WTC11 (cell line): ENCODE results near the gene KCNT2. TPM values are rescaled to one million over a fixed set of nuclear protein-coding genes. Genes with fewer than 3 reads are reported as not detected.

Experiments
- ATAC-seq: fragments of 200-7000 bp; cut with Tn5 transposase; 2 replicates; pipeline ENCODE4 v1.10.0; 2021; ENCODE audit warnings: mild to moderate bottlenecking, moderate library complexity
- CTCF ChIA-PET: fragments of 300-600 bp; sonication (Branson Sonifier 250); formaldehyde crosslinking; loops from one replicate; lab custom pipeline; 2021; ENCODE audit warnings: antibody characterized with exemption; lab: Charles Lee
- POLR2A ChIA-PET: fragments of 350-600 bp; sonication (Branson Sonifier 250); formaldehyde crosslinking; loops from one replicate; lab custom pipeline; 2021; ENCODE audit warnings: antibody characterized with exemption; lab: Charles Lee
- DNase-seq: peaks from one replicate; pipeline ENCODE4 v3.0.0; 2021; ENCODE audit warnings: low spot score
- H3K27ac Mint-ChIP-seq: 2 replicates; pipeline ENCODE4 v1.8.0; 2021; ENCODE audit warnings: mixed read lengths
- H3K27me3 Mint-ChIP-seq: 2 replicates; pipeline ENCODE4 v1.8.0; 2021; ENCODE audit warnings: low read depth, mild to moderate bottlenecking, moderate library complexity, mixed read lengths
- H3K36me3 Mint-ChIP-seq: 2 replicates; pipeline ENCODE4 v1.8.0; 2021; ENCODE audit warnings: mixed read lengths
- H3K4me1 Mint-ChIP-seq: 2 replicates; pipeline ENCODE4 v1.8.0; 2022; ENCODE audit warnings: mixed read lengths
- H3K4me3 Mint-ChIP-seq: 2 replicates; pipeline ENCODE4 v1.8.0; 2021; ENCODE audit warnings: mild to moderate bottlenecking, moderate library complexity, mixed read lengths
- H3K9me3 Mint-ChIP-seq: 2 replicates; pipeline ENCODE4 v1.8.0; 2021; ENCODE audit warnings: mixed read lengths
- ATF2 ChIP-seq: sonication (generic); formaldehyde crosslinking; IDR thresholded peaks from 2 replicates; pipeline ENCODE4 v1.8.1; 2022; ENCODE audit warnings: low read depth, missing genetic modification reagents, borderline replicate concordance
- ATF3 ChIP-seq: sonication (generic); formaldehyde crosslinking; conservative IDR thresholded peaks from 2 replicates; pipeline ENCODE4 v1.8.1; 2022; ENCODE audit warnings: mild to moderate bottlenecking, missing genetic modification reagents
- CREB1 ChIP-seq: sonication (generic); formaldehyde crosslinking; IDR thresholded peaks from 2 replicates; pipeline ENCODE4 v1.8.0; 2023; ENCODE audit warnings: mild to moderate bottlenecking, missing genetic modification reagents
- ELF4 ChIP-seq: sonication (generic); formaldehyde crosslinking; IDR thresholded peaks from 2 replicates; pipeline ENCODE4 v1.8.1; 2022; ENCODE audit warnings: low read depth, mild to moderate bottlenecking, moderate library complexity, missing genetic modification reagents
- ETV6 ChIP-seq: sonication (generic); formaldehyde crosslinking; IDR thresholded peaks from 2 replicates; pipeline ENCODE4 v1.8.1; 2022; ENCODE audit warnings: mild to moderate bottlenecking, missing genetic modification reagents
- RORB ChIP-seq: fragments of 250-450 bp; sonication (Bioruptor Pico); IDR thresholded peaks from 2 replicates; pipeline ENCODE4 v1.9.0; 2021; ENCODE audit warnings: mild to moderate bottlenecking
- USF2 ChIP-seq: sonication (generic); formaldehyde crosslinking; IDR thresholded peaks from 2 replicates; pipeline ENCODE4 v1.8.1; 2023; ENCODE audit warnings: mild to moderate bottlenecking, missing genetic modification reagents, moderate library complexity
- ZNF121 ChIP-seq: sonication (generic); formaldehyde crosslinking; IDR thresholded peaks from 2 replicates; pipeline ENCODE4 v1.8.0; 2023; ENCODE audit warnings: missing genetic modification reagents
- ZNF138 ChIP-seq: sonication (generic); formaldehyde crosslinking; conservative IDR thresholded peaks from 2 replicates; pipeline ENCODE4 v1.8.1; 2022; ENCODE audit warnings: mild to moderate bottlenecking, moderate library complexity, missing genetic modification reagents
- ZNF281 ChIP-seq: sonication (generic); formaldehyde crosslinking; IDR thresholded peaks from 2 replicates; pipeline ENCODE4 v1.8.0; 2023; ENCODE audit warnings: mild to moderate bottlenecking, missing genetic modification reagents
- total RNA-seq: library from RNA; stranded (reverse); gene quantifications from 3 replicates; pipeline ENCODE4 v1.2.3, GENCODE V29; 2021
- TF ChIP-seq, protein P1 (sequence below): sonication (generic); formaldehyde crosslinking; IDR thresholded peaks from 2 replicates; pipeline ENCODE4 v1.8.1; 2022; ENCODE audit warnings: mild to moderate bottlenecking, missing genetic modification reagents, moderate library complexity, borderline replicate concordance
- TF ChIP-seq, protein P2 (sequence below): fragments of 250-450 bp; sonication (Bioruptor Pico); IDR thresholded peaks from 2 replicates; pipeline ENCODE4 v1.9.0; 2021; ENCODE audit warnings: mild to moderate bottlenecking, borderline replicate concordance
- TF ChIP-seq, protein P3 (sequence below): sonication (generic); formaldehyde crosslinking; conservative IDR thresholded peaks from 2 replicates; pipeline ENCODE4 v1.8.1; 2023; ENCODE audit warnings: mild to moderate bottlenecking, low read depth, missing genetic modification reagents, moderate library complexity
- TF ChIP-seq, protein P4 (sequence below): sonication (generic); formaldehyde crosslinking; IDR thresholded peaks from 2 replicates; pipeline ENCODE4 v1.8.0; 2023; ENCODE audit warnings: missing genetic modification reagents
- TF ChIP-seq, protein P5 (sequence below): fragments of 200-600 bp; IDR thresholded peaks from 2 replicates; pipeline ENCODE4 v1.8.0; 2022; ENCODE audit warnings: antibody characterized with exemption
- TF ChIP-seq, protein P6 (sequence below): fragments of 250-450 bp; sonication (Bioruptor Pico); IDR thresholded peaks from 2 replicates; pipeline ENCODE4 v1.9.0; 2021; ENCODE audit warnings: moderate library complexity, mild to moderate bottlenecking, inconsistent platforms, borderline replicate concordance

Gene KCNT2
- total RNA-seq, 1 experiment from 2014 or later = 11.6 TPM

- TF ChIP-seq RORB (no peak), ETV6 (CRISPR knock-in tag) (no peak)
- TF ChIP-seq, all 79 proteins: peak for 0
- H3K9me3 Mint-ChIP-seq = peaks cover 26% of the 10 kb centered on the region
- H3K4me3 Mint-ChIP-seq = no peak overlapping the region
- ChIA-PET CTCF (no interaction called here), POLR2A (interaction anchor here (1.0 kb wide), 1 partner anchor 20 kb away, joined by 3 read pairs; no protein-coding TSS in a partner anchor)
- no peaks in the 10 kb centered on the region for H3K27me3 Mint-ChIP-seq
- peaks cover 15% of the 10 kb centered on the region for H3K36me3 Mint-ChIP-seq
- peaks cover 4% of the 10 kb centered on the region for H3K4me1 Mint-ChIP-seq
- ATAC-seq (no peak), DNase-seq (no peak)
- H3K27ac Mint-ChIP-seq = no peak overlapping the region
These were observed 20.6 kb upstream of the KCNT2 start for GRCh38 chr1:196628838-196629237.

GRCh38 chr1:196623079-196623478 is 14.8 kb upstream of the KCNT2 start:
- DNase-seq (no peak), ATAC-seq (no peak)
- H3K4me1 Mint-ChIP-seq = peaks cover 4% of the 10 kb centered on the region
- peaks cover 5% of the 10 kb centered on the region; the same call in 1 of the 2 replicates for H3K36me3 Mint-ChIP-seq
- H3K27me3 Mint-ChIP-seq = no peaks in the 10 kb centered on the region; the same call in 1 of the 2 replicates
- H3K4me3 Mint-ChIP-seq = no peak overlapping the region
- peaks cover 10% of the 10 kb centered on the region for H3K9me3 Mint-ChIP-seq
- ChIA-PET CTCF (no interaction called here), POLR2A (no interaction called here)
- H3K27ac Mint-ChIP-seq = no peak overlapping the region
- TF ChIP-seq, protein P1, sequence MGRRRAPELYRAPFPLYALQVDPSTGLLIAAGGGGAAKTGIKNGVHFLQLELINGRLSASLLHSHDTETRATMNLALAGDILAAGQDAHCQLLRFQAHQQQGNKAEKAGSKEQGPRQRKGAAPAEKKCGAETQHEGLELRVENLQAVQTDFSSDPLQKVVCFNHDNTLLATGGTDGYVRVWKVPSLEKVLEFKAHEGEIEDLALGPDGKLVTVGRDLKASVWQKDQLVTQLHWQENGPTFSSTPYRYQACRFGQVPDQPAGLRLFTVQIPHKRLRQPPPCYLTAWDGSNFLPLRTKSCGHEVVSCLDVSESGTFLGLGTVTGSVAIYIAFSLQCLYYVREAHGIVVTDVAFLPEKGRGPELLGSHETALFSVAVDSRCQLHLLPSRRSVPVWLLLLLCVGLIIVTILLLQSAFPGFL (CRISPR knock-in tag) = no peak
- TF ChIP-seq ELF4 (CRISPR knock-in tag) = no peak
- no peak for TF ChIP-seq ETV6 (CRISPR knock-in tag)
- TF ChIP-seq ATF3 (CRISPR knock-in tag) = no peak
- TF ChIP-seq, protein P2, sequence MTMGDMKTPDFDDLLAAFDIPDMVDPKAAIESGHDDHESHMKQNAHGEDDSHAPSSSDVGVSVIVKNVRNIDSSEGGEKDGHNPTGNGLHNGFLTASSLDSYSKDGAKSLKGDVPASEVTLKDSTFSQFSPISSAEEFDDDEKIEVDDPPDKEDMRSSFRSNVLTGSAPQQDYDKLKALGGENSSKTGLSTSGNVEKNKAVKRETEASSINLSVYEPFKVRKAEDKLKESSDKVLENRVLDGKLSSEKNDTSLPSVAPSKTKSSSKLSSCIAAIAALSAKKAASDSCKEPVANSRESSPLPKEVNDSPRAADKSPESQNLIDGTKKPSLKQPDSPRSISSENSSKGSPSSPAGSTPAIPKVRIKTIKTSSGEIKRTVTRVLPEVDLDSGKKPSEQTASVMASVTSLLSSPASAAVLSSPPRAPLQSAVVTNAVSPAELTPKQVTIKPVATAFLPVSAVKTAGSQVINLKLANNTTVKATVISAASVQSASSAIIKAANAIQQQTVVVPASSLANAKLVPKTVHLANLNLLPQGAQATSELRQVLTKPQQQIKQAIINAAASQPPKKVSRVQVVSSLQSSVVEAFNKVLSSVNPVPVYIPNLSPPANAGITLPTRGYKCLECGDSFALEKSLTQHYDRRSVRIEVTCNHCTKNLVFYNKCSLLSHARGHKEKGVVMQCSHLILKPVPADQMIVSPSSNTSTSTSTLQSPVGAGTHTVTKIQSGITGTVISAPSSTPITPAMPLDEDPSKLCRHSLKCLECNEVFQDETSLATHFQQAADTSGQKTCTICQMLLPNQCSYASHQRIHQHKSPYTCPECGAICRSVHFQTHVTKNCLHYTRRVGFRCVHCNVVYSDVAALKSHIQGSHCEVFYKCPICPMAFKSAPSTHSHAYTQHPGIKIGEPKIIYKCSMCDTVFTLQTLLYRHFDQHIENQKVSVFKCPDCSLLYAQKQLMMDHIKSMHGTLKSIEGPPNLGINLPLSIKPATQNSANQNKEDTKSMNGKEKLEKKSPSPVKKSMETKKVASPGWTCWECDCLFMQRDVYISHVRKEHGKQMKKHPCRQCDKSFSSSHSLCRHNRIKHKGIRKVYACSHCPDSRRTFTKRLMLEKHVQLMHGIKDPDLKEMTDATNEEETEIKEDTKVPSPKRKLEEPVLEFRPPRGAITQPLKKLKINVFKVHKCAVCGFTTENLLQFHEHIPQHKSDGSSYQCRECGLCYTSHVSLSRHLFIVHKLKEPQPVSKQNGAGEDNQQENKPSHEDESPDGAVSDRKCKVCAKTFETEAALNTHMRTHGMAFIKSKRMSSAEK (CRISPR knock-in tag) = no peak
- no peak for TF ChIP-seq ZNF121 (CRISPR knock-in tag)
- TF ChIP-seq, protein P3, sequence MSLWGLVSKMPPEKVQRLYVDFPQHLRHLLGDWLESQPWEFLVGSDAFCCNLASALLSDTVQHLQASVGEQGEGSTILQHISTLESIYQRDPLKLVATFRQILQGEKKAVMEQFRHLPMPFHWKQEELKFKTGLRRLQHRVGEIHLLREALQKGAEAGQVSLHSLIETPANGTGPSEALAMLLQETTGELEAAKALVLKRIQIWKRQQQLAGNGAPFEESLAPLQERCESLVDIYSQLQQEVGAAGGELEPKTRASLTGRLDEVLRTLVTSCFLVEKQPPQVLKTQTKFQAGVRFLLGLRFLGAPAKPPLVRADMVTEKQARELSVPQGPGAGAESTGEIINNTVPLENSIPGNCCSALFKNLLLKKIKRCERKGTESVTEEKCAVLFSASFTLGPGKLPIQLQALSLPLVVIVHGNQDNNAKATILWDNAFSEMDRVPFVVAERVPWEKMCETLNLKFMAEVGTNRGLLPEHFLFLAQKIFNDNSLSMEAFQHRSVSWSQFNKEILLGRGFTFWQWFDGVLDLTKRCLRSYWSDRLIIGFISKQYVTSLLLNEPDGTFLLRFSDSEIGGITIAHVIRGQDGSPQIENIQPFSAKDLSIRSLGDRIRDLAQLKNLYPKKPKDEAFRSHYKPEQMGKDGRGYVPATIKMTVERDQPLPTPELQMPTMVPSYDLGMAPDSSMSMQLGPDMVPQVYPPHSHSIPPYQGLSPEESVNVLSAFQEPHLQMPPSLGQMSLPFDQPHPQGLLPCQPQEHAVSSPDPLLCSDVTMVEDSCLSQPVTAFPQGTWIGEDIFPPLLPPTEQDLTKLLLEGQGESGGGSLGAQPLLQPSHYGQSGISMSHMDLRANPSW (CRISPR knock-in tag) = no peak
- no peak for TF ChIP-seq ATF2 (CRISPR knock-in tag)
- no peak for TF ChIP-seq ZNF281 (CRISPR knock-in tag)
- no peak for TF ChIP-seq USF2 (CRISPR knock-in tag)
- TF ChIP-seq, protein P4, sequence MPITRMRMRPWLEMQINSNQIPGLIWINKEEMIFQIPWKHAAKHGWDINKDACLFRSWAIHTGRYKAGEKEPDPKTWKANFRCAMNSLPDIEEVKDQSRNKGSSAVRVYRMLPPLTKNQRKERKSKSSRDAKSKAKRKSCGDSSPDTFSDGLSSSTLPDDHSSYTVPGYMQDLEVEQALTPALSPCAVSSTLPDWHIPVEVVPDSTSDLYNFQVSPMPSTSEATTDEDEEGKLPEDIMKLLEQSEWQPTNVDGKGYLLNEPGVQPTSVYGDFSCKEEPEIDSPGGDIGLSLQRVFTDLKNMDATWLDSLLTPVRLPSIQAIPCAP = no peak
- TF ChIP-seq CREB1 = no peak
- TF ChIP-seq ZNF138 (CRISPR knock-in tag) = no peak
- TF ChIP-seq, protein P5, sequence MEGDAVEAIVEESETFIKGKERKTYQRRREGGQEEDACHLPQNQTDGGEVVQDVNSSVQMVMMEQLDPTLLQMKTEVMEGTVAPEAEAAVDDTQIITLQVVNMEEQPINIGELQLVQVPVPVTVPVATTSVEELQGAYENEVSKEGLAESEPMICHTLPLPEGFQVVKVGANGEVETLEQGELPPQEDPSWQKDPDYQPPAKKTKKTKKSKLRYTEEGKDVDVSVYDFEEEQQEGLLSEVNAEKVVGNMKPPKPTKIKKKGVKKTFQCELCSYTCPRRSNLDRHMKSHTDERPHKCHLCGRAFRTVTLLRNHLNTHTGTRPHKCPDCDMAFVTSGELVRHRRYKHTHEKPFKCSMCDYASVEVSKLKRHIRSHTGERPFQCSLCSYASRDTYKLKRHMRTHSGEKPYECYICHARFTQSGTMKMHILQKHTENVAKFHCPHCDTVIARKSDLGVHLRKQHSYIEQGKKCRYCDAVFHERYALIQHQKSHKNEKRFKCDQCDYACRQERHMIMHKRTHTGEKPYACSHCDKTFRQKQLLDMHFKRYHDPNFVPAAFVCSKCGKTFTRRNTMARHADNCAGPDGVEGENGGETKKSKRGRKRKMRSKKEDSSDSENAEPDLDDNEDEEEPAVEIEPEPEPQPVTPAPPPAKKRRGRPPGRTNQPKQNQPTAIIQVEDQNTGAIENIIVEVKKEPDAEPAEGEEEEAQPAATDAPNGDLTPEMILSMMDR = no peak
- TF ChIP-seq, protein P6, sequence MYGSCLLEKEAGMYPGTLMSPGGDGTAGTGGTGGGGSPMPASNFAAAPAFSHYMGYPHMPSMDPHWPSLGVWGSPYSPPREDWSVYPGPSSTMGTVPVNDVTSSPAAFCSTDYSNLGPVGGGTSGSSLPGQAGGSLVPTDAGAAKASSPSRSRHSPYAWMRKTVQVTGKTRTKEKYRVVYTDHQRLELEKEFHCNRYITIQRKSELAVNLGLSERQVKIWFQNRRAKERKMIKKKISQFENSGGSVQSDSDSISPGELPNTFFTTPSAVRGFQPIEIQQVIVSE (CRISPR knock-in tag) = no peak
